CD4-positive, alpha-beta T cell treated with Interleukin-4 for 4 hours (primary cell): ENCODE results near the gene TMEM192.
"Not testable (repeated sequence)": the region's sequence is repeated elsewhere in the genome, so short reads cannot be mapped to it uniquely, and the experiment has no call there.

Experiments used
- DNase-seq: peaks from one replicate; pipeline ENCODE4 v3.0.0-alpha.2; 2020

The TMEM192 gene

GRCh38 chr4:165088366-165088765 lies 24.3 kb downstream of the TMEM192 start:
- no peak for DNase-seq

- DNase-seq = no peak
Observed at GRCh38 chr4:165085946-165086345, 26.7 kb downstream of the TMEM192 start.

GRCh38 chr4:165084787-165085186 lies 27.9 kb downstream of the TMEM192 start:
- not testable (repeated sequence) for DNase-seq

GRCh38 chr4:165079476-165079875 lies 33.2 kb downstream of the TMEM192 start:
- DNase-seq = no peak

GRCh38 chr4:165077034-165077578 lies 35.6 kb downstream of the TMEM192 start:
- DNase-seq = no peak

GRCh38 chr4:165073346-165073745 lies 39.3 kb downstream of the TMEM192 start:
- not testable (repeated sequence) for DNase-seq

GRCh38 chr4:165070560-165070959 lies 42.1 kb downstream of the TMEM192 start:
- DNase-seq = no peak

- no peak for DNase-seq
Observed at GRCh38 chr4:165060938-165061337, 51.7 kb downstream of the TMEM192 start.

- no peak for DNase-seq
Observed at GRCh38 chr4:165059386-165059785, 53.3 kb downstream of the TMEM192 start.

- no peak for DNase-seq
Observed at GRCh38 chr4:165058666-165059065, 54.0 kb downstream of the TMEM192 start.

- no peak for DNase-seq
Observed at GRCh38 chr4:165055601-165056000, 57.1 kb downstream of the TMEM192 start.

- DNase-seq = no peak
Observed at GRCh38 chr4:165053645-165054044, 59.0 kb downstream of the TMEM192 start, which contains the start of gene TRIM75. Gene TRIM75 (plus strand): TSS chr4:165053866. CDS start chr4:165059148, 5,282 bp downstream.

GRCh38 chr4:165052627-165053026 lies 60.0 kb downstream of the TMEM192 start:
- no peak for DNase-seq

GRCh38 chr4:165048170-165048569 lies 64.5 kb downstream of the TMEM192 start:
- no peak for DNase-seq

GRCh38 chr4:165031436-165032211 lies 81.0 kb downstream of the TMEM192 start, which contains the start of gene TRIM60:
Gene TRIM60 (plus strand): TSS chr4:165031999. CDS start chr4:165040073, 8,074 bp downstream.
- DNase-seq = no peak

GRCh38 chr4:165027762-165028402 lies 84.8 kb downstream of the TMEM192 start:
- DNase-seq = no peak

- not testable (repeated sequence) for DNase-seq
Observed at GRCh38 chr4:165025782-165026181, 86.9 kb downstream of the TMEM192 start.
